ENCODE measurements around the gene AMBRA1.
"Not testable (repeated sequence)": the region's sequence is repeated elsewhere in the genome, so short reads cannot be mapped to it uniquely, and the experiment has no call there.

Gene AMBRA1

GRCh38 chr11:46611526-46612304 lies 17.9 kb upstream of the AMBRA1 start:
- DNase-seq: no peak

GRCh38 chr11:46609386-46609785 lies 15.6 kb upstream of the AMBRA1 start:
- no peak for DNase-seq

GRCh38 chr11:46607516-46607915 lies 13.7 kb upstream of the AMBRA1 start:
- DNase-seq: no peak

- no peak for DNase-seq
Observed at GRCh38 chr11:46604796-46605195, 11.0 kb upstream of the AMBRA1 start.

GRCh38 chr11:46603704-46604308 lies 10.0 kb upstream of the AMBRA1 start:
- DNase-seq: no peak

- DNase-seq: no peak
Observed at GRCh38 chr11:46601129-46601528, 7.3 kb upstream of the AMBRA1 start.

- DNase-seq: no peak
Observed at GRCh38 chr11:46600194-46600960, 6.6 kb upstream of the AMBRA1 start.

- DNase-seq: no peak
Observed at GRCh38 chr11:46599340-46600193, 5.7 kb upstream of the AMBRA1 start.

- no peak for DNase-seq
Observed at GRCh38 chr11:46597609-46598219, 3.9 kb upstream of the AMBRA1 start.

GRCh38 chr11:46597155-46597554 lies 3.3 kb upstream of the AMBRA1 start:
- DNase-seq: no peak

GRCh38 chr11:46594785-46595184 lies 962 bp upstream of the AMBRA1 start:
- DNase-seq: no peak

- no peak for DNase-seq
Observed at GRCh38 chr11:46594374-46594700, 514 bp upstream of the AMBRA1 start.

GRCh38 chr11:46590740-46591605 lies 2.9 kb downstream of the AMBRA1 start:
- no peak for DNase-seq

GRCh38 chr11:46588915-46589314 lies 4.9 kb downstream of the AMBRA1 start:
- no peak for DNase-seq

- DNase-seq: no peak
Observed at GRCh38 chr11:46588131-46588530, 5.7 kb downstream of the AMBRA1 start.

GRCh38 chr11:46583513-46583912 lies 10.3 kb downstream of the AMBRA1 start:
- DNase-seq: not testable (repeated sequence)

- no peak for DNase-seq
Observed at GRCh38 chr11:46582588-46582987, 11.2 kb downstream of the AMBRA1 start.

- no peak for DNase-seq
Observed at GRCh38 chr11:46577058-46577457, 16.8 kb downstream of the AMBRA1 start.

GRCh38 chr11:46574656-46575055 lies 19.2 kb downstream of the AMBRA1 start:
- no peak for DNase-seq

GRCh38 chr11:46570790-46571398 lies 22.9 kb downstream of the AMBRA1 start:
- DNase-seq: no peak

GRCh38 chr11:46565232-46565840 lies 28.5 kb downstream of the AMBRA1 start:
- no peak for DNase-seq
